HG03095 (cell line): ENCODE measurements around the gene CENPU.

ENCODE experiments used
- ATAC-seq: cut with Tn5 transposase; IDR thresholded peaks from one replicate; pipeline ENCODE4 v1.9.1; 2021; ENCODE audit warnings: moderate library complexity; ENCODE audit not compliant: unreplicated experiment

Gene CENPU

GRCh38 chr4:184713887-184714286 is 20.0 kb downstream of the CENPU start:
- ATAC-seq, result no peak

GRCh38 chr4:184712322-184712721 is 21.6 kb downstream of the CENPU start:
- ATAC-seq, result no peak

GRCh38 chr4:184706453-184706852 is 27.4 kb downstream of the CENPU start:
- ATAC-seq, result no peak

GRCh38 chr4:184705692-184706091 is 28.2 kb downstream of the CENPU start:
- no peak for ATAC-seq

GRCh38 chr4:184702114-184702513 is 31.8 kb downstream of the CENPU start:
- no peak for ATAC-seq

GRCh38 chr4:184699941-184700340 is 34.0 kb downstream of the CENPU start:
- no peak for ATAC-seq

GRCh38 chr4:184697956-184698355 is 35.9 kb downstream of the CENPU start:
- no peak for ATAC-seq

- no peak for ATAC-seq
These were observed 38.6 kb downstream of the CENPU start for GRCh38 chr4:184695178-184695896.

- no peak for ATAC-seq
These were observed 39.4 kb downstream of the CENPU start for GRCh38 chr4:184694412-184694956.

GRCh38 chr4:184693056-184693455 is 40.8 kb downstream of the CENPU start:
- ATAC-seq, result no peak

- no peak for ATAC-seq
These were observed 44.2 kb downstream of the CENPU start for GRCh38 chr4:184689681-184690080.

- ATAC-seq, result no peak
These were observed 45.4 kb downstream of the CENPU start for GRCh38 chr4:184688447-184688846.

- ATAC-seq, result no peak
These were observed 45.9 kb downstream of the CENPU start for GRCh38 chr4:184688005-184688404.

GRCh38 chr4:184684491-184685189 is 49.3 kb downstream of the CENPU start:
- no peak for ATAC-seq

- no peak for ATAC-seq
These were observed 52.0 kb downstream of the CENPU start for GRCh38 chr4:184681916-184682315.

GRCh38 chr4:184680698-184681097 is 53.2 kb downstream of the CENPU start:
- ATAC-seq, result no peak

GRCh38 chr4:184675821-184676492 is 57.9 kb downstream of the CENPU start:
- ATAC-seq, result no peak

GRCh38 chr4:184675018-184675417 is 58.9 kb downstream of the CENPU start:
- ATAC-seq, result no peak

- no peak for ATAC-seq
These were observed 59.9 kb downstream of the CENPU start for GRCh38 chr4:184674011-184674410.

GRCh38 chr4:184672741-184673140 is 61.2 kb downstream of the CENPU start:
- no peak for ATAC-seq

- ATAC-seq, result no peak
These were observed 62.8 kb downstream of the CENPU start for GRCh38 chr4:184671101-184671500.

GRCh38 chr4:184669251-184669650 is 64.6 kb downstream of the CENPU start:
- no peak for ATAC-seq
